ENCODE data around the gene CEP112.

Gene CEP112

DNA sequence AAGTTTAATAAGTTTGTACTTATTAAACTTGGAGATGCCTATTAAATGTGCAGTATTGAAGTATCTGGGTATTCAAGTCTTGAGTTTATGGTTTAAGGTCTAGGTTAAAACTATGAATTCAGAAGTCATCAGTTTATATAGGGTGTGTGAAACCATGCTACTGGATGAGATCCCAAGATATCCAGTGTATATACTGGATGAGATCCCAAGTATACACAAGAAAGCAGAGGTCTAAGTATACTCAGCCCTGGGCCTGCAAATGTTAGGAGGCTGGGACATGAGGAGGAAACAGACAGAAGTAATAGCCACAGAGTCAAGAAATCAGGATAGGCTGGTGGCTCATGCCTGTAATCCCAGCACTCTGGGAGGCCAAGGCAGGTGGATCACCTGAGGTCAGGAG is 436.1 kb downstream of the CEP112 start:
- Histone ChIP-seq H3K4me3 (ENCODE audit: low read depth, low read length) (no peak overlapping the region), H3K27me3 (ENCODE audit: control insufficient read depth, insufficient read depth, low read length) (no peaks in the 10 kb centered on the region), H3K4me1 (ENCODE audit: control insufficient read depth, insufficient read depth, low read length) (no peaks in the 10 kb centered on the region), H3K9me3 (ENCODE audit: control insufficient read depth, insufficient read depth, low read length) (no peaks in the 10 kb centered on the region), H3K9ac (ENCODE audit: low read depth, low read length) (no peak overlapping the region), H3K27ac (ENCODE audit: low read depth, low read length) (no peak overlapping the region), H3K36me3 (ENCODE audit: control insufficient read depth, insufficient read depth, low read length) (no peaks in the 10 kb centered on the region)

DNA sequence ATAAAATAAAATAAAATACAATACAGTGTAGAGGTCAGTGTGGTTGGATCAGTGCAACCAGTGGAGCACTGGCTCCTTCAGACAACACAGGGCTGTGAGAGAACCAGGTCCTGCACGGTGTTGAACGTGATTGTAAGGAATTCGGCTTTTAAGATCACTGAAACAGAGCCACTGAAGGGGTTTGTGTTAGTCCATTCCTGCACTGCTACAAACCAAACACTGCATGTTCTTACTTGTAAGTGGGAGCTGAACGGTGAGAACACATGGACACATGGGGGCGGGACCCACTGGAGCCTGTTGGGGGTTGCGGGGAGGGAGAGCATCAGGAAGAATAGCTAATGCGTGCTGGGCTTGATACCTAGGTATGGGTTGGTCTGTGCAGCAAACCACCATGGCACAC is 437.3 kb downstream of the CEP112 start:
- H3K4me1 ChIP-seq (ENCODE audit: control insufficient read depth, insufficient read depth, low read length) = no peaks in the 10 kb centered on the region
- no peaks in the 10 kb centered on the region for H3K9me3 ChIP-seq (ENCODE audit: control insufficient read depth, insufficient read depth, low read length)
- no peak overlapping the region for H3K4me3 ChIP-seq (ENCODE audit: low read depth, low read length)
- no peaks in the 10 kb centered on the region for H3K27me3 ChIP-seq (ENCODE audit: control insufficient read depth, insufficient read depth, low read length)
- H3K36me3 ChIP-seq (ENCODE audit: control insufficient read depth, insufficient read depth, low read length) = no peaks in the 10 kb centered on the region
- H3K27ac ChIP-seq (ENCODE audit: low read depth, low read length) = no peak overlapping the region
- no peak overlapping the region for H3K9ac ChIP-seq (ENCODE audit: low read depth, low read length)

DNA sequence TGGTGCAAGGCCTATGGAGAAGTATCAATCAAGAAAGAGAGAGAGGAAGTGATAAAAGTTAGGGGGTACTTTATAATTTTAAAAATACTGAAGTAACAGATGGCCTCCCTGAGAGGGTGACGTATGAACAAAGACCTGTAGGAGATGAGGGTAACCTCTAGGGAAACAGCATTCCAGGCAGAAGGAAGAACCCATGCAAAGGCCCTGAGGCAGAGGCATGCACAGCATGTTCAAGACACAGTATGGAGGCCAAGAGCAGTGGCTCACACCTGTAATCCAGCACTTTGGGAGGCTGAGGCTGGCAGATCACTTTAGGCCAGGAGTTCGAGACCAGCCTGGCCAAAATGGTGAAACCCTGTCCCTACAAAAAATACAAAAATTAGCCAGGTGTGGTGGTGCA is 437.9 kb downstream of the CEP112 start:
- Histone ChIP-seq H3K27me3 (ENCODE audit: control insufficient read depth, insufficient read depth, low read length) (no peaks in the 10 kb centered on the region), H3K4me3 (ENCODE audit: low read depth, low read length) (no peak overlapping the region), H3K9me3 (ENCODE audit: control insufficient read depth, insufficient read depth, low read length) (no peaks in the 10 kb centered on the region), H3K27ac (ENCODE audit: low read depth, low read length) (no peak overlapping the region), H3K4me1 (ENCODE audit: control insufficient read depth, insufficient read depth, low read length) (no peaks in the 10 kb centered on the region), H3K36me3 (ENCODE audit: control insufficient read depth, insufficient read depth, low read length) (no peaks in the 10 kb centered on the region), H3K9ac (ENCODE audit: low read depth, low read length) (no peak overlapping the region)

DNA sequence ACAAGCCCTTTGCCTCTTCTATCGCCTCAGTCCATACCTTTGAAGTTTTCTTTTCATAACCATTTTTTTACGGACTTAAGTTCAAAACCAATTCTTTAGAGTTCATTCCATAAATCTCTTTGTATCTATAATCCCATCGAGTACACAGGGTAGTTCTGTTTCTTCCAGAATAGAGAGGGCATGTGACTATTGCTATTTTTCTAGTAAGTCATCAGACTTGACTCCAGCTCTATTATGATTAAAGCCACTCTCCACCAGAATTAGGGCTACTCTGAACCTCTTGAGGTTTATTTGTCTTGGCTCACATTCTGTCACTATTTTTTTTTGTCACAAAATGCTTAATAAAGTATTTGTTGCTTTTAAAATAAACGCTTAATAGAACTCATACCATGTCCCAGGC is 438.6 kb downstream of the CEP112 start:
- Histone ChIP-seq H3K27ac (ENCODE audit: low read depth, low read length) (no peak overlapping the region), H3K4me3 (ENCODE audit: low read depth, low read length) (no peak overlapping the region), H3K27me3 (ENCODE audit: control insufficient read depth, insufficient read depth, low read length) (no peaks in the 10 kb centered on the region), H3K4me1 (ENCODE audit: control insufficient read depth, insufficient read depth, low read length) (no peaks in the 10 kb centered on the region), H3K9me3 (ENCODE audit: control insufficient read depth, insufficient read depth, low read length) (no peaks in the 10 kb centered on the region), H3K9ac (ENCODE audit: low read depth, low read length) (no peak overlapping the region), H3K36me3 (ENCODE audit: control insufficient read depth, insufficient read depth, low read length) (no peaks in the 10 kb centered on the region)

DNA sequence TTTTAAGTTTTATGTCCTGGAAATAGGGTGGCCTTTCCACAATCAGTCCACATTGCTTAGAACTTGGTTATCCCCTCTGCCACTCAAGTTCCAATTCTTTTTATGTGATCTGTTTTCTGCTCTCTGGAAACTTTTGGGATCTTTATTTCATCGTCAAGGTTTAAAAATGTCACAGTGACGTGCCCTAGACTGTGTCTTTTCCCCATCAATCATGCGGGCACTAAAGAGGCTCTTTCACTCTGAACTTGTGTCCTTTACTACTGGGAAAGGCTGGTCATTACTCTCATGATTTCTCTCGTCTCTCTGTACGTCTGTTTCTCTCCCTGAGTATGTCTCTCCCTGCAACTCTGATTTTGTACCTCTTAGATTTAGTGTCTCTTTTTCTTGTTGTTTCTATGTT is 440.7 kb downstream of the CEP112 start:
- no peaks in the 10 kb centered on the region for H3K36me3 ChIP-seq (ENCODE audit: control insufficient read depth, insufficient read depth, low read length)
- H3K4me1 ChIP-seq (ENCODE audit: control insufficient read depth, insufficient read depth, low read length) = no peaks in the 10 kb centered on the region
- H3K9ac ChIP-seq (ENCODE audit: low read depth, low read length) = no peak overlapping the region
- no peak overlapping the region for H3K27ac ChIP-seq (ENCODE audit: low read depth, low read length)
- no peaks in the 10 kb centered on the region for H3K9me3 ChIP-seq (ENCODE audit: control insufficient read depth, insufficient read depth, low read length)
- no peak overlapping the region for H3K4me3 ChIP-seq (ENCODE audit: low read depth, low read length)
- H3K27me3 ChIP-seq (ENCODE audit: control insufficient read depth, insufficient read depth, low read length) = no peaks in the 10 kb centered on the region

DNA sequence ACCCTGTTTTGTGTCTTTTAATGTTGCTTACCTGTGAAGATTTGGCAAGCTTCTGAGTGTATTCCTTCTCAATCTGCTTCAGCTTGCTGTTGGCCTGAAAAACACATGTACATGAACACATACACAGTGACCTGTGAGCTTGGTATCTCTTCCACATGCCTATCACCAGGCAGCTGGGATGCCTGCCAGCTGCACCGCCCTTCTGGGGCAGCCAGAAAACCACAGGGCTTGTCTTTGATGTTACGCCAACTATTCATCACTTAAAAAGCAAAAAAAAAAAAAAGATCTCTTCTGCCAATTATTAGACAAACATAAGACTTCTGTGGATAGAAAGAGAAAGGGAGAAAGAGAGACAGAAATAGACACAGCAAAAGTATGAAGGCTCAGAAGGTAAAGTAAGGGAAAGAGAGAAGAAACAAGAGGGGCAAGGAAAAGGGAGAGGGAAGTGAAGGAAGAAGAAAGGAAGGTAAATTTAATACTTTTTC is 441.3 kb downstream of the CEP112 start:
- H3K27ac ChIP-seq (ENCODE audit: low read depth, low read length) = no peak overlapping the region
- no peaks in the 10 kb centered on the region for H3K27me3 ChIP-seq (ENCODE audit: control insufficient read depth, insufficient read depth, low read length)
- no peaks in the 10 kb centered on the region for H3K4me1 ChIP-seq (ENCODE audit: control insufficient read depth, insufficient read depth, low read length)
- no peak overlapping the region for H3K9ac ChIP-seq (ENCODE audit: low read depth, low read length)
- no peak overlapping the region for H3K4me3 ChIP-seq (ENCODE audit: low read depth, low read length)
- H3K36me3 ChIP-seq (ENCODE audit: control insufficient read depth, insufficient read depth, low read length) = no peaks in the 10 kb centered on the region
- H3K9me3 ChIP-seq (ENCODE audit: control insufficient read depth, insufficient read depth, low read length) = no peaks in the 10 kb centered on the region

DNA sequence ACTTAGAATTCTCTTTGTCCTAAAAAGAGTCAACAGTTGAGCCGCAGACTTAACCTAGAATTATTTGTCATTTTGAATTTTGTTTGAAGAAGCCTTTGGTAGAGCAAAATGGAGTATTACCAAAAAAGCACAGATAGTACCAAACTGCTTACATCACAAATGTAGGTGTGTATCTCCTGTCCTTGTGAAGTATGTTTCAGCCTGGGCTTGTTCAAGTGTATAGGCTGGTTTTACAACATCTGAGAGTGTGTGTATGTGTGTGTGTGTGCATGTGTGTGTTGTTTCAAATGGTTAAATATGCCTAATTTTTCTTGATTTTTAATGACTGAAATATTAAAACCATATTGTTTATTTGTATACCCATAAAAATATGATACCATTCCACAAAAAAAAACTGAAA is 441.8 kb downstream of the CEP112 start:
- H3K27ac ChIP-seq (ENCODE audit: low read depth, low read length) = no peak overlapping the region
- H3K9me3 ChIP-seq (ENCODE audit: control insufficient read depth, insufficient read depth, low read length) = no peaks in the 10 kb centered on the region
- no peaks in the 10 kb centered on the region for H3K36me3 ChIP-seq (ENCODE audit: control insufficient read depth, insufficient read depth, low read length)
- no peak overlapping the region for H3K9ac ChIP-seq (ENCODE audit: low read depth, low read length)
- H3K27me3 ChIP-seq (ENCODE audit: control insufficient read depth, insufficient read depth, low read length) = no peaks in the 10 kb centered on the region
- no peaks in the 10 kb centered on the region for H3K4me1 ChIP-seq (ENCODE audit: control insufficient read depth, insufficient read depth, low read length)
- no peak overlapping the region for H3K4me3 ChIP-seq (ENCODE audit: low read depth, low read length)

DNA sequence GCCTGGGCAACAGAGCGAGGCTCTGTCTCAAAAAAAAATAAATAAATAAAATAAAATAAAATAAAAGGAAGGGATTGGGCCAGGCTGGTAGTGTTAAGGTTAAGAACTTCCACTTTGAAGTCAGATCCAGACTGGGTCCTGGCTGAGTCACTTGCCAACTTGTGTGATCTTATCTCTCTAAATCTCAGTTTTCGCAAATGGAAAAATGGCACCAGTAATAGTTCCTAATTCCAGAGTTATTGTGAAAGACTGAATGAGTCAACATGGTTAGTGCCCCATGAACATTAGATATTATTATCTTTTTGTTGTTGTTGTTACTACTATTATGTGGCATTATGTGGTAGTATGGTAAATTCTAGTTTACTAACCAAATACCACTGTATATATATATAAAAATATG is 442.5 kb downstream of the CEP112 start:
- Histone ChIP-seq H3K9me3 (ENCODE audit: control insufficient read depth, insufficient read depth, low read length) (no peaks in the 10 kb centered on the region), H3K36me3 (ENCODE audit: control insufficient read depth, insufficient read depth, low read length) (no peaks in the 10 kb centered on the region), H3K27ac (ENCODE audit: low read depth, low read length) (no peak overlapping the region), H3K9ac (ENCODE audit: low read depth, low read length) (no peak overlapping the region), H3K4me3 (ENCODE audit: low read depth, low read length) (no peak overlapping the region), H3K4me1 (ENCODE audit: control insufficient read depth, insufficient read depth, low read length) (no peaks in the 10 kb centered on the region), H3K27me3 (ENCODE audit: control insufficient read depth, insufficient read depth, low read length) (no peaks in the 10 kb centered on the region)

DNA sequence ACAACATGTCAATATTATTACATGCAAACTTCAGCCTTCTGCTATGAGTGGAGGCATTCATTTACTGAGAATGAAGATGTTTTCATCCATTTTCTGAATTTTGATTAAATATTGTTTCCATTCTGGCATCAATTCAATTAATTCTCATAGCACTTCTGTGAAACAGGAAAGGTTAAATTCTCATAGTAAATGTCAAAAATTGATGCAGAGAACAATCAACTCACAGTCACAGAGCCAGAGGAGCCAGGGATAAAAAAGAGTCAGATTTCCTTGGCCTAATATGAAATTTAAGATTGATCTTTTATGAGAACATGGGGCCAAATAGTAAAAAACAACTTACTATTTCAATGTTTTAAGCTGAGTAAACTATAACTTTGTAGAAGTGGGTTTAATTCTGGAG is 446.7 kb downstream of the CEP112 start:
- no peak overlapping the region for H3K4me3 ChIP-seq (ENCODE audit: low read depth, low read length)
- H3K9me3 ChIP-seq (ENCODE audit: control insufficient read depth, insufficient read depth, low read length) = no peaks in the 10 kb centered on the region
- no peaks in the 10 kb centered on the region for H3K36me3 ChIP-seq (ENCODE audit: control insufficient read depth, insufficient read depth, low read length)
- H3K4me1 ChIP-seq (ENCODE audit: control insufficient read depth, insufficient read depth, low read length) = peaks cover 17% of the 10 kb centered on the region
- no peak overlapping the region for H3K9ac ChIP-seq (ENCODE audit: low read depth, low read length)
- no peaks in the 10 kb centered on the region for H3K27me3 ChIP-seq (ENCODE audit: control insufficient read depth, insufficient read depth, low read length)
- H3K27ac ChIP-seq (ENCODE audit: low read depth, low read length) = no peak overlapping the region

DNA sequence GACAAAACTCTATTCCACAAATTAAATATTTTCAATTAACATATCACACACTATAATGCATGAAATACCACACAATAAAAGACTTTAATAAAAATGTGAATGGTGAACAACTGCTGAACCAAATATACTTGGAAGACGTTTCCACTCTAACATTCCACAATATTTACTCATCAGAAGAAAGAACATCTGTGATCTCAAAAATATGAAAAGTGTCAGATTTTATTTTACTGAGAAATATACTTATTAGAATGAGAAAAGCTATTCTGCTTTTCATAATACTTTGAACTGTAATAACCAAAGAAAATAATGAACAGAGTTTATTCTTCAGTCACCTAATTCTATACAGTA is 448.7 kb downstream of the CEP112 start:
- H3K36me3 ChIP-seq (ENCODE audit: control insufficient read depth, insufficient read depth, low read length) = no peaks in the 10 kb centered on the region
- H3K27ac ChIP-seq (ENCODE audit: low read depth, low read length) = no peak overlapping the region
- H3K4me3 ChIP-seq (ENCODE audit: low read depth, low read length) = no peak overlapping the region
- no peaks in the 10 kb centered on the region for H3K27me3 ChIP-seq (ENCODE audit: control insufficient read depth, insufficient read depth, low read length)
- H3K9ac ChIP-seq (ENCODE audit: low read depth, low read length) = no peak overlapping the region
- H3K9me3 ChIP-seq (ENCODE audit: control insufficient read depth, insufficient read depth, low read length) = 0 out of 2 replicates have a peak, but pooled peaks cover 5% of the 10 kb centered on the region
- H3K4me1 ChIP-seq (ENCODE audit: control insufficient read depth, insufficient read depth, low read length) = peaks cover 17% of the 10 kb centered on the region

DNA sequence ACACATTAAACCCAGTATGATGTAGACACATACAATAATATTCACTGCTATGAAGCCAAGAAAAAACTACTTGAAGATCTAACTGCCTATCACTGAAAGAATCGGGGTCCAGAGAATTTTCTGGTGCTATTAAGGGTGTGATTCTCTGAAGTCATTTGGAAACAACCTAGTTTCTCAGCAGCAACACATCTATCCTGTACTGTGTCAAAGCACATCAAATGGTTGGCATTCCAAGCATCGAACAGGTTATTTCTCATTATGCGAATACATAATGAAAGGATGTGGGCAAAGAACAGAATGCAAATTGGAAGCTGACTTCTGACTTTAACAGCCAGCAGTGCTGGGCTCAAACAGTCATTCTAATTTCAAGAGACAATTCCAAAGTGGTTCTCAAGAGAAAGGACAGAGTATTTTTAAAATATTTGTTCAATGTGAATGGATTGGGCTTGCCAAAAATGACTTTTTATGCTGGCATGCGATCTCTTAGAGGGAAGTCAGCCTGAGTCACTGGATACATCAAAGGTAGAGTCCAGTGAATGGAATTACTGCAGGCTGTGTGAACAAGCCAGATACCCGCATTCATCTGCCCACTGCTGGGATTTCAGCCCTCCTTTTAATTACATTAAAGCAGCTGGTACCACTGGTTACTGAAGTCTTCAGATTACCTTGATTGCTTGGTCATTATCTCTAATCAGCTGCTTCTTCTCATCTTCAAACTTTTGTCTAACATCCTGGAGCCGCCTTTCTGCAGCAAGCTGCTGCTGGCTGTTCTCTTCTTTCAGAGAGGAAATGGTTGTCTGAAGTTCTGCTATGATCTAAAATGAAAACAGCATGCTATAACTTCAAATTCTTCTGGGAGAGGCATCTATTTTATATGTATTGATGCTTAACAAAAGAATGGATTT is 449.3 kb downstream of the CEP112 start:
- H3K4me3 ChIP-seq (ENCODE audit: low read depth, low read length) = no peak overlapping the region
- H3K27me3 ChIP-seq (ENCODE audit: control insufficient read depth, insufficient read depth, low read length) = no peaks in the 10 kb centered on the region
- H3K9me3 ChIP-seq (ENCODE audit: control insufficient read depth, insufficient read depth, low read length) = 0 out of 2 replicates have a peak, but pooled peaks cover 5% of the 10 kb centered on the region
- no peaks in the 10 kb centered on the region for H3K36me3 ChIP-seq (ENCODE audit: control insufficient read depth, insufficient read depth, low read length)
- peak overlapping the region; percentile 5 for H3K27ac ChIP-seq (ENCODE audit: low read depth, low read length)
- H3K9ac ChIP-seq (ENCODE audit: low read depth, low read length) = no peak overlapping the region
- H3K4me1 ChIP-seq (ENCODE audit: control insufficient read depth, insufficient read depth, low read length) = peaks cover 18% of the 10 kb centered on the region

All from HUES48 (cell line).